HG03060 (cell line): ENCODE data around the gene DGCR8.

Experiments used
- ATAC-seq: cut with Tn5 transposase; IDR thresholded peaks from one replicate; pipeline ENCODE4 v1.9.1; 2021; ENCODE audit warnings: low read depth, moderate number of reproducible peaks; ENCODE audit not compliant: unreplicated experiment

Gene DGCR8

DNA sequence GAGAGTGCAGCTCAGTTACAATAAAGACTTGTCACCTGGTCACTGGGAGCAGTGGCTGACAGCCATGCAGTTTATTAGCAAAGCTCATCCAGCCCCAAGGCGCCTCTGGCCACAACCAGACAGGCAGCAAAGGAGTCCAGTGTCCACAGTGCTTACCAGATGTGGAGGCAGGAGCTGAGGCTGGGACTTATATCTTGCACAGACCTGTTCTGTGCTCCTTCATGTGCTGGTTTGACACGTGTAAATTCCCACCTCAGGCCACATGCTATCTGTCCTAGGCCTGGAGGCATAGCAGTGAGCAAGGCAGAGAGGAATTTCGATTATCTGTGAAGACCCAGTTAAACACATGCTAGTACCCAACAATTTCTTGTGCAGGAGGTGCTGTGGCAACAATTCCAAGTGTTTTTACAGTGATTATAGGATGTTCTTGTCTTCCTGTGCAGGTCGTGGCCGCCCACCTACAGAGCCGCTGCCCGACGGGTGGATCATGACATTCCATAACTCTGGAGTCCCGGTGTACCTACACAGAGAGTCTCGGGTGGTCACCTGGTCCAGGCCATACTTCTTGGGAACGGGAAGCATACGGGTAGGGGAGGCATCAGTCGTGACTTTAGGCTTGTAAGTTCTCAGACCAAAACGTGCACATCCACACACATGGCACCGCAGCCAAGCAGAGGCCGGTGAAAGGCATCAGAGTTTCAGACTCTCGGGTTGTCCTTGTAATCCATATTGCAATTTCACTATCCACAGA is 9.4 kb downstream of the DGCR8 start:
- no peak for ATAC-seq

DNA sequence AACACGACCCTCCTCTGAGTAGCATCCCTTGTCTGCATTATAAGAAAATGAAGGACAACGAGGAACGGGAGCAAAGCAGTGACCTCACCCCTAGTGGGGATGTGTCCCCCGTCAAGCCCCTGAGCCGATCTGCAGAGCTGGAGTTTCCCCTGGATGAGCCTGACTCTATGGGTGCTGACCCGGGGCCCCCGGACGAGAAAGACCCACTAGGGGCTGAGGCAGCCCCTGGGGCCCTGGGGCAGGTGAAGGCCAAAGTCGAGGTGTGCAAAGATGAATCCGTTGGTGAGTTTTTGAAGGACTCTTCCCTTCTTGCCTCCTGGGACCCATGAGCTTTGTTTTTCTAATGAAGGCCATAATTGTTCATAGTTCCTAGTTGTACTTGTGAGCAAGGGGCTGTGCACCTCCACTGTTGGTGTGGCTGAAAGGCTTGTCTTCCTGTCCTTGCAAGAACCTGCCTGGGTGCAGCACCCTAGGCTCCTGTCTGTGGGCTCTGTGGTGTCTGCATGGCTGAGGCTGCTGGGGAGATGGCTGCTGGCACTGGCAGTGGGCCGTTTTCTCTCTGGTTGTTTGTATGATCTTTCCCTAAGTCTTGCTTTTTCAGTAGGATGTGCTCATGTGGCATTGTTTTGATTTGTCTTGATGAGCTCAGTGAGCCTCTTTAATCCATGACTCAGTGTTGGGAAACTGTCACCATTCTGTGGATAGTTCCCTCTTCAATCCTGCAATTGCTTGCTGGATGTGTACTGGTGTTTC is 10.1 kb downstream of the DGCR8 start:
- no peak for ATAC-seq

DNA sequence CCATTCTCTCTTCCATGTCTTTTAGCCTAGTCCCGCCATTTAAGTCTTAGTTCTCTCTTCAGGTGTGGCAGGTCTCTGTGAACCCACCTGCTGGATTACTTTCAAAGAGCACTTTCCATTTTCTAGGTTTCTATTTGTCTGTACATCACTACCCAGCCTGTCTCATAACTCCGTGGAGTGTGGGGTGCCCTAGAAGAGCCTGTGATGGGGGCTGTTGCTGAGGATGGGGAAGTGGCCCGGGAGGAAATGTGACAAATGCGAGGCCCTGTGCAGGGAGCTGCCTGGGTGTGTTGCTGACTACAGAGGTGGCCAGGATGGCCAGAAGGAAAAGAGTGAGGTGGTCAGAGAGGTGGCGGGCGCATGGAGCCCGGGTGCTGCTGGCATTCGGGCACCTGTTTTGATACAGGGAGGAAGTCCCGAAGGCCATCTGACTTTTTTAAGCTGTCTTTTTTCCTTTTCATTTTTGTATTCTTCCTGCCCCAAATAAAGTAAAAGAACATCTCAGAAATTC is 10.7 kb downstream of the DGCR8 start:
- ATAC-seq, result no peak

DNA sequence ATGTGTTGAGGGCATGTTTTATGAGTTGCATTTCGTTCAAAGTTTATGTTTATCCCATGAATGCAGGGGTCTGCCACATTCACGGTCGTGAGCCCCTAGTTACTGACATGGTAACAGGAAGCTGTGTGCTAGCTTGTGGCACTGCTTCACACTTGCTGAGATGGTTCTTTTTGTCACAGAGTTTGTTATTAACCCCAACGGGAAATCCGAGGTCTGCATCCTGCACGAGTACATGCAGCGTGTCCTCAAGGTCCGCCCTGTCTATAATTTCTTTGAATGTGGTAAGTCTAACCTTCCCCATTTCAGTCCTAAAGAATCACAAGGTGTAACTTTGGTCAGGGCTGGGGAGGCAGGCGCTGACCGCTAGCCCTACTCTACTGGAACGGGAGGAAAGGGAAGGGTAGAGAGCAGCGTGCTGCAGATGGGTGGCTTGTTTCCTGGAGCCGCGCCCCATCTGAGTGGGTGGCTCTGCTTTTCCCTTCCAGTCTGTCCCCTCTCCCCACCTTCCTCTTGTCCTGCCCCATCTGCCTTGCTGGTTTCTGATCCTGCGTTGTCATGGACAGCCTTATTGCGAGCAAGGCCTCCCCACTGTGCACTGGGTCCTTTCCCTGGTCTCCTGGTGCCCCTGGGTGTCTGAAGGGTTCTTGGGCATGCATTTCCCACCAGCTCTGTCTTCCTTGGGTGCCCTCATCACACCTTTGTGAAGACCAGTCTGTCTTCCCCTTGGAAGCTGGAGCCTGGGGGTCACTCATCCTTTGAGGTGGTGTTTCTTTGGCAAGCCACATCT is 11.8 kb downstream of the DGCR8 start:
- ATAC-seq, result no peak

DNA sequence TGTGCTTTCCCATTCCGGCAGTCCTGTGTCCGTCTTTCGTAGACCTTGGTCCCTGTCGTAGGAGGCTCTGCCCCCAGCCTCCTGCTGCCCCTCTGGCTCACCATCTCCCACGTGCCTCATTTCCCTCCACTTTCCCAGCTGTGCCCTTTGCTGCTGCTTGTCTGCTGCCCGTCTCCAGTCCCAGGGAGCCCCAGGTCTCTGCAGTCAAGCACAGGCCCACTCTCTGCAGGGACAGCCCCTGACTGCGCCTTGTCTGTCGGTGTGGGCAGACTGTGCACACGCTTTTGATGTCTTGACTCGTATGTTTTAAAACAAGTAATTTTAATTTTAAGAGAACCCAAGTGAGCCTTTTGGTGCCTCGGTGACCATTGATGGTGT is 12.4 kb downstream of the DGCR8 start:
- no peak for ATAC-seq

DNA sequence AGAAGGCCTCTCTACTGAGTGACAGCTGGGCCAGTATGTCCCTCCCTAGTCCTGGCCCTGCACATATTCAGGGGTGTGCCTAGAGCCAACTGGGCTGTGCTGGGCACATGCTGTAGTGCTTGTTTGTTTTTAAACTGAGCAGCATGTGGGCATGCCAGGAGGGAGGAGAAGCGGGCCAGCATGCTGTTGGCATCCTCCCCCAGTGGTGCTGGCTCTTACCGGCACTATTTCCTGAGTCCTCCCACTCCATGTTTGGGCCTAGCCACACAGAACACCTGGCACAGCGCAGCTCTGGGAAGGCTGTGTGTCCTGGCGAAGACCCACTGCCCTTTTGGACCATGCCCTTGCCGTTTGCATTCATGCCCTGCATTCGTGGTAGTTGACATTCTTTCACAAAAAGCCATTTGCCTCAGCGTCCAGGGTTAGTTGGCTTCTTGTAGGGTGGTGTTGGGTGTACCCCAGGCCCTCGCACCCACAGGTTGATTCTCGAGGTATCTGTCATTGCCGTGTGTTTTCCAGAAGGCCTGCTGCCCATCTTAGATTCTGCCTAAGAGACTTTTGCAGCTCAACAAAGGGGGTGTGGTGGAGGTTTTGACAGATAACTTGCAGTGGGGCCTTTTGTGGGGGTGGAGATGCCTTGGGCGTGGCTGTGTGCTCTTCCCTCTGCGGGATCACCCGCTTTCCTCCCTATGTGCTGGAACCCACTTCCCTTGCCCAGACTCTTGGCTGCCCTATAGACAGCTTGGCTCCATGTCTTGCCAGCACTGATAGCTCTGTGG is 13.6 kb downstream of the DGCR8 start:
- ATAC-seq, result no peak

DNA sequence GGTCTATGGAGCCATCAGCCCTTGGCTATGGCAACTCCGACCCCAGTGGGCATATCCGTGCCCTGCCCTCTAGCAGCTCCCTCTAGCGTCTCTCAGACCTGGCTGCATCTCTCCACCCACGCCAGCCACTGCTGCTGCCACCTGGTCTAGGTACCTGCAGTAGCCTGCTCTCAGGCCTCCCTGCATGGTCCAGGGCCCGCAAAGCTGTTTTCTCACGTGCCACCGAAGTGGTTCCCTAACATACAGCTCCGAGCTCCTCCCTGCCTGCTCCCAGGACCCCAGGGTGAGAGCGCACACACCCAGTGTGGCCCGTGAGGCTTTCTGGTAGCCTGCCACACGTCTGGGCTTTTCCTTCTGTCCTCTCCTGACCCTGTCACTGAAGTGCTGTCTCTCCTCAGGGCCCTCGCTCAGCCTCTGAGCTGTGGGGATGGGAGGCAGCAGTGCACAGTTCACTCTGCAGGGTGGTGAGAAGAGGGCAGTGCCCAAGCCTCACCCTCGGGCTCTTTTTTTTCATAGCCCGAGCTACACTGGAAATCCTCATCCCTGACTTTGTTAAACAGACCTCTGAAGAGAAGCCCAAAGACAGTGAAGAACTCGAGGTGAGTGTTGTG is 14.3 kb downstream of the DGCR8 start:
- ATAC-seq, result no peak

DNA sequence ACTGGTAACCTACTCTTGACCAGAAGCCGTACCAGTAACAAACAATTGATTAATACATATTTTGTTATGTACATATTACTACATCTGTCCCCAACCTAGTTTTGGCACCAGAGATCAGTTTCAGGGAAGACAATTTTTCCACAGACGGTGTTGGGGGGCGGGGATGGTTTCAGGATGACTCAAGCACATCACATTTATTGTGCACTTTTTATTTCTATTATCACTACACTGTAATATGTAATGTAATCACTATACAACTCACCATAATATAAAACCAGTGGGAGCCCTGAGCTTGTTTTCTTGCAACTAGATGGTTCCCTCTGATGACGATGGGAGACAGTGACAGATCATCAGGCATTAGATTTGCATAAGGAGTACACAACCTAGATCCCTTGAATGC is 15.5 kb downstream of the DGCR8 start:
- no peak for ATAC-seq

DNA sequence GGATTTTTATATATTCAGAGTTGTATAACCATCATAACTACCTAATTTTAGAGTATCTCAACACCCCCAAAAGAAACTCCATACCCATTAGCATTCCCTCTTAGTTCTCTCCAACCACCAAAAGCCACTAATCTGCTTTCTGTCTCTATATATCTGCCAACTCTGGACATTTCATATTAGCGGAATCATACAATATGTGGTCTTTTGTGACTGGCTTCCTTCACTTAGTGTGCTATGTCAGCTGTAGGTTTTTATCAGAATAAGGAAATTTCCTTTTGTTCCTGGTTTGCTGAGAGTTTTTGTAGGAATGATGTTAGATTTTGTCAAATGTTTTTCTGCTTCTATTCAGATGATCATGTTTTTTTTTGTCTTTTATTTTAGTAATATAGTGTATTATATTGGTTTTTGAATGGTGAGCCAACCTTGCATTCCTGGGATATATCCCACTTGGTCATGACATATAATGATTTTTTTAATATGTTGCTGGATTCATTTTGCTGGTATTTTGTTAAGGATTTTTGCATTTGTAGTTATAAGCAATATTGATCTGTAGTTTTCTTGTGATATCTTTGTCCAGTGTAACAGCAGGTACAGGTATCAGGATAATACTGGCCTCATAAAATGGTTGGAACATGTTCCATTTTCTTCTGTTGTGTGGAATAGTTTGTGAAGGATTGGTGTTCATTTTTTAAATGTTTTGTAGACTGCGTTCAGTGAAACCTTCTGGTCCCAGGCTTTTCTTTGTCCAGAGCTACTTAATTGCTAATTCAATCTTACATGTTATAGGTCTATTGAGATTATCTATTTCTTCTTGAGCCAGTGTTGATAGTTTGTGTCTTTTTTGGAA is 16.8 kb downstream of the DGCR8 start:
- no peak for ATAC-seq

DNA sequence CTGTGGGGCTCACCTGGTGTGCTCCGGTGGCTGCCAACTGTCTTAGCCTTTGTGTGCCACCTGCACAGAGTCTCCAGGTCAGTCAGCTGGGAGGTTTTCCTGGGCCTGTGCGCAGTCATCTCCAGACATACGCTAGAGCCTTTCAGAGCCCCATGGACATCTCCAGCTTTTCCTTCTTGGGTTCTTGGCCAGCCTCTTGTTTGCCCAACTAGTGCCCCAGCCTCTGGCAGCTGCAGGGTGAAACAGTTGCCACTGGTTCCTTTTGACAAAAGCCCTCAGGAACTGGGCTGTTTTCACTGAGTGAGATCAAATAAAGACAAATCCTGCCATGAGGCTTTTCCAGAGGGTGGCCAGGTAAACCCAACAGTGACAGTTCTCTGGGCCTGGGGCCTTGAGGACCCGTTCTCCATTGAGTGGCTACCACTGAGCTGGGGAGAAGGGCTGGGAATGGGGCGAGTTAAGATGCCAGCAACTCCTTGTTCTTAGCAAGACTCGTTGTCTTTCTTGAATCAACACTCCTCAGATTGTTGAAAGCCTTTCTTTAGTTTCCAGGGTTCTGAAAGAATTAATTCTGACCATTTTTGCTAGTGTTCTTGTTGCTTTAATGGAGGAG is 19.2 kb downstream of the DGCR8 start:
- ATAC-seq, result no peak

DNA sequence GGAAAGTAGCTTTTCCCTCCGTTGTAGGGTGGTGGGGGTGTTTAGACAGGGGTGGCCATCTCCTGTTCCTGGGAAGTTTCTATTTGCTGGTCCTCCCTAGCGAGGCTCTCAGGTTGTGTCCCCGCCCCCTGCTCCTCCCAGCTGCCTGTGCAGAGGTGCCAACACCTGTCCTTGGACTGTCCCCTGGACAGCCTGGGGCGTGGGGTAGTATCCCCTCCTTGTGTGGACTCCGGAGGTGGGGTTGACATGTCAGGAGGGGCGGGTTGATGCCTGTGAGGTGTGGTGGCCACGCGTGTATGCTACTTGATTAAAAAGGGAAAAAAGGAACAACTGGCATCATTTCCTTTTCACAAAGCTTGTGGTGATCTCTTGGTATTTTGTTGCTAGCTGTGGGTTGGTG is 21.6 kb downstream of the DGCR8 start:
- no peak for ATAC-seq

DNA sequence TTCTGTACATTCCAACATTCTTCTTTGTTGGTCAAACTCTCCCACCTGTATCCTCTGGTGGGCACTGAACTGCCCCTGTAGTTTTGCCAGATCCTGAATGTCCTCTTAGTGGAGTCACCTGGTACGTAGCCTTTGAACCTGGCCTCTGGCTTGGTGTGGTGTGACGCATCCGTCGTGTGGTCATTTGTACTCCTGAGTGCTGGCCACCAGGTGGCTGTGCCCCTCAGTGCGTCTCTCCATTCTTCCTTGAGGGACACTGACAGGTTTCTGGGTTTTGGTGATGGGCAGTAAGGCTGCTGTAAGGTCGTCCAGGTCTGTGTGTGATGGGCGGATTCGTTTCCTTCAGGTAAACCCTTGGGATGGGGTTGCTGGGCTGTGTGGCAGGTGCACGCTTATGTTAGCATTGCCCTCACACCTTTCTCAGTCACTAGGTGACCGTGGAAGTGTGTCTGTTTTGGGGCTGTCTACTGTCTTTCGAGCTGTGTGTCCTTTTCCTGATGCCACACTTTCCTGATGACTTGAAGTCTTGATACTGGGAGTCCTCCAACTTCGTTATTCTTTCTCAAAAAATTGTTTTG is 22.3 kb downstream of the DGCR8 start:
- ATAC-seq, result no peak

DNA sequence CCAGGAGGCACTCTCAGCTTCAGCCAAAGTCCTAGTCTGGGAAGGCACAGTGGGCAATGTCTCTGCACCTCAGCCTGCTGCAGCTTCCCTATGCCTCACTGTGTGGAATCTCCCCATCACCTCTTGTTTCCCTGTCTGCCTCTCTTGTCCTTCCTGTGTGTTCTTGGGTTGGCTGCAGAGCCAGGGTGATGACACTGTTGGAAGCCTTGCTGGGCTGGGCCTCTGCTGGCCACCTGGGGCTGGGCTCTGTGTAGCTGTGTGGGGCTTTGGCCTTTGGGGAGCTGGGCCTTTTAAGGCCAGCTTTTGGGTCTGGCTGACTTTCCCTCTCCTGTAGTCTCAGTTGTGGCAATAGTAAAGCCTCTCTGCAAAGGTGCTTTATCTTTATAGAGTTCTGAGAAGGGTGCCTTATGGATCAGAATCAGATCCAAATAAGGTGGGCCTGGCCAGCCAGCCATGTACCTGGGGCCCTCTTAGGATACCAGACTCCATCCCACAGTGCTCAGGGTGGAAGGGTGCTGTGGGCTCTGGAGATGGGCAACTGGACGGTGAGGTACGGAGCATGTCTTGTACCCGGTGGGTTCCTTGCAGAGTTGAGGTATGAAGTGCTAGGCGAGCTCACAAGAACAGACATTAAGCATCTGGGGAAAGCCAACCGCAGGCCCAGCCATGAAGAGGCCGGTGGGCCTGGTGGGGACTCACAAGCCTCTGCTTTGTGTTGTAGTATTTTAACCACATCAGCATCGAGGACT is 25.6 kb downstream of the DGCR8 start:
- no peak for ATAC-seq

DNA sequence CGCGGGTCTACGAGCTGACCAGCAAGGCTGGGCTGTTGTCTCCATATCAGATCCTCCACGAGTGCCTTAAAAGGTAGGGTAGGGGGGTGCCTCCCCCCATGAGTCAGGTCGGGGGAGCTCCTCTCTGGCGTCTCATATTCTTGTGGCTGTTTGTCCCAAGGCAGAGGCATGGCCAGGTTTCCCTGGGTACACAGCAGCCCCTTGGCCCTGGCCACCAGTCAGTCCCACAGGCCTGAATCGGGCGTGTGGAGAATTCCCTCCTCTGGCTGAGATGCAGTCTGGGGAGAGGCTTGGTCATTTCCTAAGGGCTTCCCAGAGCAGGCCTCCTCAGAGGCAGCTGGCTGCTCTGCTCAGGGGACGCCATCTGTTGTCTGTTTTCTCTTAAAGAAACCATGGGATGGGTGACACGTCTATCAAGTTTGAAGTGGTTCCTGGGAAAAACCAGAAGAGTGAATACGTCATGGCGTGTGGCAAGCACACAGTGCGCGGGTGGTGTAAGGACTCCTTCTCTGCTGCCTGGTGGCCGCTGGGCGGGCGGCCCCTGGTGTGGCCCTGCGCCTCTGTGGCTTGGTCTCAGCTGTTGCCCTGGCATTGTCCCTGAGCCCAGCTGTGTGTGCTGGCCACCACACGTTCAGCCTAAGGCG is 26.3 kb downstream of the DGCR8 start:
- ATAC-seq, result no peak

DNA sequence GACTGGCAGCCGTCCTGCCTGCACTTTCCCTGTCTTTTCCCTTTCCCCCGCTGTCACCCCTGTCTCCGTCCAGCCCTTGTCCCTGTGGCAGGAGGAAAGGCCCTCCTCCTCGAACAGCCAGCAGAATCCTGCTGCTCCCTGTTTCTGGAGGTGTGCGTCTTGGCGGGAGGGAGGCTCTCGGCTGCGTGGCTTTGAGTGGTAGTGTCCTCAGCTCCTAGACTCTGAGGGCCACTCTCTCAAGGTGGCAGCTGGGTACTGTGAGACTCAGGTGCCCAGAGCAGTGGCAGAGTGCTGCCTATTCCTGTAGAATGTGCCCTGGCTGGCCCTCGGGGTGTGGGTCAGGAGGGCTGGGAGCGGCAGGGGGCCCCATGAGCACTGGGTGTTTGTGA is 26.8 kb downstream of the DGCR8 start:
- no peak for ATAC-seq

DNA sequence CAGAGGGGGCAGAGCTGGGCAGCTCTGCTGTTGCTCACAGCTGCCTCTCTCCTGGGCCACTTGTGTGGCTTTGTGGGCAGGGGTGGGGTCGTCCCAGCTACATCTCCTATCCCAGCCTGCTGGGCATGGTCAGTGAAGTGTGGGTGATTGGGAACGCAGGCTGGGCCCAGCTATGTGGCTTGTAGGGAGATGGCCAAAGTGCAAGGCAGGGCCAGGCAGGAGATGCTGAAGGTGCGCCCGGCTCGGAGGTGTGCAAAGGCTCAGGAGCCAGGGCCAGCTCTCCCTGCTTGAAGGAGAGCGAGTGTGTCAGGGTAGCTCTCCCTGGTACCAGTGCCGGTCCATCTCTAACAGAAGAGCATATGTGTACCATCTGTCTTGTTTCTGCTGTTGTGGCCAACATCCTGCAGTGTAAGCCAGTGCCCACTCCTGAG is 27.4 kb downstream of the DGCR8 start:
- ATAC-seq, result no peak
